ENCODE results near the gene HSD17B1. TPM values are rescaled to one million over a fixed set of nuclear protein-coding genes. Genes with fewer than 3 reads are reported as not detected.

Gene HSD17B1
- total RNA-seq, 4 donors from 2014 or later: 3.0 to 11.8 (median 6.6) TPM

- H3K36me3 ChIP-seq: peaks cover 24 to 98% (median 48%) of the 10 kb centered on the region in 3 donors
- H3K27me3 ChIP-seq: no peaks in the 10 kb centered on the region
- intact Hi-C loops (cut with DNase I): no loop called here
- peaks cover 29 to 58% (median 43%) of the 10 kb centered on the region in 3 donors for H3K4me1 ChIP-seq
- no peak overlapping the region for H3K4me3 ChIP-seq
- H3K27ac ChIP-seq: peak overlapping the region; percentile 75 to 88 (median 84)
- no peak for DNase-seq
- WGBS, 2 donors: 35 to 42% methylated on average over 7 of the region's 7 CpGs
- TF ChIP-seq POLR2A (IDR thresholded peaks at IDR 0.05) (no peak), CTCF (IDR thresholded peaks at IDR 0.05) (no peak)
- no peaks in the 10 kb centered on the region for H3K9me3 ChIP-seq
Measured at GRCh38 chr17:42586514-42587230, 33.9 kb downstream of the HSD17B1 start.

- peaks cover 19 to 35% (median 28%) of the 10 kb centered on the region in 3 donors for H3K4me1 ChIP-seq
- H3K27me3 ChIP-seq: no peaks in the 10 kb centered on the region
- TF ChIP-seq CTCF (IDR thresholded peaks at IDR 0.05) (no peak), POLR2A (IDR thresholded peaks at IDR 0.05) (no peak)
- no peak overlapping the region for H3K27ac ChIP-seq
- no peak overlapping the region for H3K4me3 ChIP-seq
- H3K36me3 ChIP-seq: peaks cover 10 to 87% (median 34%) of the 10 kb centered on the region in 3 donors
- WGBS, 2 donors: 74 to 78% methylated on average over 2 of the region's 2 CpGs
- DNase-seq: no peak
- H3K9me3 ChIP-seq: no peaks in the 10 kb centered on the region
- intact Hi-C loops (cut with DNase I): no loop called here
Measured at GRCh38 chr17:42590886-42591285, 38.2 kb downstream of the HSD17B1 start.

GRCh38 chr17:42591411-42591810 lies 38.7 kb downstream of the HSD17B1 start:
- H3K27ac ChIP-seq: no peak overlapping the region
- WGBS, 2 donors: 83 to 85% methylated on average over 9 of the region's 9 CpGs
- H3K27me3 ChIP-seq: no peaks in the 10 kb centered on the region
- H3K4me1 ChIP-seq: peaks cover 14 to 31% (median 22%) of the 10 kb centered on the region in 3 donors
- intact Hi-C loops (cut with DNase I): no loop called here
- H3K4me3 ChIP-seq: no peak overlapping the region
- DNase-seq: no peak
- peaks cover 10 to 83% (median 35%) of the 10 kb centered on the region in 3 donors for H3K36me3 ChIP-seq
- no peak for TF ChIP-seq CTCF (IDR thresholded peaks at IDR 0.05)
- no peak for TF ChIP-seq POLR2A (IDR thresholded peaks at IDR 0.05)
- H3K9me3 ChIP-seq: no peaks in the 10 kb centered on the region

- 74 to 83% methylated on average over 3 of the region's 3 CpGs for WGBS, 2 donors
- Histone ChIP-seq H3K27ac (no peak overlapping the region), H3K4me1 (peaks cover 3 to 21% (median 3%) of the 10 kb centered on the region in 3 donors), H3K36me3 (peaks cover 0 to 44% (median 12%) of the 10 kb centered on the region in 3 donors), H3K27me3 (no peaks in the 10 kb centered on the region), H3K4me3 (no peak overlapping the region), H3K9me3 (no peaks in the 10 kb centered on the region)
- DNase-seq: no peak
- intact Hi-C loops (cut with DNase I): no loop called here
- no peak for TF ChIP-seq CTCF (IDR thresholded peaks at IDR 0.05)
- TF ChIP-seq POLR2A (IDR thresholded peaks at IDR 0.05): no peak
Measured at GRCh38 chr17:42596386-42596785, 43.7 kb downstream of the HSD17B1 start.

GRCh38 chr17:42598905-42599304 lies 46.2 kb downstream of the HSD17B1 start:
- DNase-seq: no peak
- no peak for TF ChIP-seq POLR2A (IDR thresholded peaks at IDR 0.05)
- no peak for TF ChIP-seq CTCF (IDR thresholded peaks at IDR 0.05)
- H3K36me3 ChIP-seq: peaks cover 3 to 42% (median 6%) of the 10 kb centered on the region in 3 donors
- WGBS, 2 donors: 21% methylated on average over 2 of the region's 2 CpGs; no CpG with 5 or more reads in 1 of the 2 donors
- intact Hi-C loops (cut with DNase I): no loop called here
- H3K4me1 ChIP-seq: peaks cover 3 to 21% (median 3%) of the 10 kb centered on the region in 3 donors
- H3K27me3 ChIP-seq: no peaks in the 10 kb centered on the region
- H3K27ac ChIP-seq: no peak overlapping the region
- H3K4me3 ChIP-seq: no peak overlapping the region
- no peaks in the 10 kb centered on the region for H3K9me3 ChIP-seq
